ENCODE measurements around the gene MRPS15.

Gene MRPS15

DNA sequence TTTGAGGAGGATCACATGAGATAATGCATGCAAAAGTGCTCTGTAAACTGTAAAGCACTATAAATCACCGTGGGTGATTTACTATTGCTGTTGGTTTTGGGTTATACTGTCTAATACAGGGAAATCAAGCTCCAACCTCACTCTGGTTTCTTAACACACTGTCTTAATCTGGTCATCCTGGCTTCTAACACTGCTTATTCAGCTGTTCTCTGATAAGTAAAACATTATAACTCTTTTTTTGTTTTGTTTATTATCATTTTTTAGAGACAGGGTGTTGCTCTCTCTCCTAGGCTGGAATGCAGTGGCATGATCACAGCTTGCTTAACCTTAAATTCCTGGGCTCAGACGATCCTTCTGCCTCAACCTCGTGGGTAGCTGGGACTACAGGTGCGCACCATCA lies 44.6 kb downstream of the MRPS15 start:
- no peak for DNase-seq (ENCODE audit: low read depth)

DNA sequence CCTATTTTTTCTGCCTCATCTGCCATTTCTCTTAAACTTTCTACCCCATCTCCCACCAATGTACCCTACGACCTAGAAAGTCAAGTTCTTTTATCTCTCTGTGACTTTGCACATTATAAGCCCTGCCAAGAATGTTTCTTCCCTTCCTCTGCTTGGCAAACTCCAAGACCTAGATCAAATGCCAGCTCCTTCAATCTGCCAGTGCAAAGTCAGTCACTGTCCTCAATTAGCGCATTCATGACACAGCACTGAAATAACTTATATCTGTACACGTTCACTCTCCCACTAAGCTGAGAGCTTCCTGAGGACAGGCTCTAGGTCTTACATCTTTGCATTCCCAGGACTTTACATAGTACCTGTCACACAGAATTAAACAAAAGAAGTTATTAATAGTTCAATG lies 45.0 kb downstream of the MRPS15 start:
- no peak for DNase-seq (ENCODE audit: low read depth)

DNA sequence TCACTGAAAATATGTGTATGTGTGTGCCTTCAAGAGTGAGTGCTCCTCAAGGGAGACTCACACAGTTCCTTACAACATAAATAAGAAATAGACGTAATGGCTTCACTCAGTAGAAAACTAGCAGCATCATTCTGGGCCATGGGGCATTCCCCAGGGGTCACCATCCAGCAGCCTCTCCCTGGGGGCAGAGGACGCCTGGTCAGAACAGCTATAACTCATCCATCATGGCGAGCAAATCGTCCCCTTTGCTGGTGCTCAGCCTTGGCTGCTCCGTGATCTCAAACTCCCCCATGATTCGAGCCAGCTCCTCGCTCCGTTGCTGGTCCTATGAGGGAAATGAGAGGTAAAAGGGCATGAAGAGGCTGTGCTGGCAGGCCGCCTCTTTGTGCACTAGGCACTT lies 46.3 kb downstream of the MRPS15 start:
- no peak for DNase-seq (ENCODE audit: low read depth)

DNA sequence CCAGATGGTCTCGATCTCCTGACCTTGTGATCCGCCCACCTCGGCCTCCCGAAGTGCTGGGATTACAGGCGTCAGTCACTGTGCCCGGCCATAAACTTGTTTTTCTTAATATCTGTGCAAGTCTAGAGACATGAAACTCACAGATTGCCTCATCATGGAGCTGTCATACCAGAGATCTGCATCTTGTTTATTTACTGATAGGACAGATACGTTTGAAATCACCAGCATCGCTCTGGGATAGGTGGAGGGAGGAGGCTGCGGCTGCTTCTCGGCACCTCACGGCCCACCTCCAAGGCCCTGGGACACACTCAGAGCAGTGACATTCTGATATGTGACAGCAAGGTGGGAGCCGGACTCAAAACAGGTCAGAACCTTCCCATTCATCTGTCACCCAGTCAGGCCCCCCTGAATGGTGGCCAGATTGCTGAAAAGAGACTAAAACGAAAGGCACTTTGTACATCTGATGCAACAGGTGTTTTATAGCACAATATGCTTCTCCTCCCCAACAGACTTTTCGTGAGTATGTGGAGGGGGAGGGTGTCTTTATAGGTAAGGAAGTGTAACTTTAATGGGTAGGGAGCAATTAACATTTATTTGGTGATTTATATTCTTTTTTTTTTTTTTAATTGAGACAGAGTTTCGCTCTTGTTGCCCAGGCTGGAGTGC lies 48.4 kb downstream of the MRPS15 start:
- DNase-seq (ENCODE audit: low read depth), result no peak

DNA sequence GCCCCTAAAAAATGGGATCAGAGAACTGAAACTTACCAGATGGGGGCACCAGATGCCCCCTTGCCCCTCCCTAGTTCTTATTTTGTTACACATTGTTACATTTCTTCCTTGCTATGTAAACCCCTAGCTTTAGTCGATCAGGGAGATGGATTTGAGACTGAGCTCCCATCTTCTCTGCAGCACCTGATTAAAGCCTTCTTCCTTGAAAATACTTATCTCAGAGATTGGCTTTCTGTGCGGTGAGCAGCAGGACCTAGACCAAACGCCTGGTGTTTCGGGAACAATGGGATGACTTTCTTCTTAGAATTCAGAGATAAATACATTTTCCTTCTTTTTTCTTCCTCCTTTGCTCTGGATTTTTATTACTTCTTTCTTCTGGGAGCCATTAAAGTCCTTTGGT lies 49.8 kb downstream of the MRPS15 start:
- DNase-seq (ENCODE audit: low read depth), result no peak

DNA sequence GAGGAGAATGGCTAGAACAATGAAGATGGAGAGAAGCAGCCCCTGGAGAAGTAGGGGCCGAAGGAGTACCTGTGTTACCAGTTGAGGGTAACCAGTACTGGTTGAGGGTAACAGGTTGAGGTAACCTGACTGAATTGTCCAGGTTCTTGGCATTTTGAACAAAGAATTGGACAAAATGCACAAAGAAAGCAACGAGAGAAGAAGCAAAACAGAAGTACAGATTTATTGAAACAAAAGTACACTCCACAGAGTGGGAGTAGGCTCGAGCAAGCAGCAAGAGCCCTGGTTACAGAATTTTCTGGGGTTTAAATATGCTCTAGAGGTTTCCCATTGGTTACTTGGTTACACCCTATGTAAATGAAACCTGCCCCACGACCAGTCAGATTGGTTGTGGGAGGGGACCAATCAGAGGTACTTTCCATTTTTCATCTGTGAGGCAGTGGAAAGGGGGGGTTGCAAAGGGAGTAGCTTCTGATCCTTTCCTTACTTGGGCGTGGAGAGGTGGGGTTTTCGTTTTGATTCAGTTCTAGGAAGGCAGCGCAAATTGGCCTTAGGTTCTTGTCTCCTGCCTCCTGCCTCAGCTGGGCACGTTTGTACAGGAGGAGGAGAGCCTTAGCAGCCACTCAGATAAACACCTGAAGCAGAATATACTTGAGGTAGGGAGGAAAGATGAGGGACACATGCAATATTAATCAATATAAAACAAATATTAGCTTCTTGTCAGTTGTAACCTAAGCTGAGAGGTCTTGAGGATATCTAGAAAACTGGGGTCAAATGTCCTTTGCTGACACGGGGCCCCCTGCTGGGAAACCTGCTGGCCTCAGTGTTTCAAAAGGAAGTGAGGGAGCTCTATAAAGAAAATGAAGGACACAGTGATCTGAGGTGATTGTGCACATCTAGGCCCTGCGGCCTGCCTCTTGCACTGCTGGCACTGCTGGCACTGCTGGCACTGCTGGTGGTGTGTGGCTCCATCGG lies 52.2 kb downstream of the MRPS15 start:
- DNase-seq (ENCODE audit: low read depth), result no peak

DNA sequence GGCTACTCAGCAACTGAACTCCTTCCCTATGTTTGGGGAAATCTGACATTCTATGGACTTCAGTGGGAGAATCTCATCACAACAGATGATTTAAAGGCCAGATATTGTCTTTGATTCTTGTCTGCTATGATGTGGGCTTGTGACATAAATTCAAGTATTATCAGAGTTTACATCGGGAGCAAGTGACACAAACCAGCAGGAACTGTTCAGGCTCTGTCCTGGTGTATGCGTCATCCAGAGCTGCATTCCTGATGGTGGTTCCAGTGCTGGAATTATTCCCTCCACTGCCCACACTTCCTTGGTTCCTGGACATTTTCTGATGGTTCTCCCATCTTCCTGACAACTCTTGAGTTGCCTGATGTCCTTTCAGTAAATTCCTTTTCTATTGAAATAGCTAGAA lies 55.7 kb downstream of the MRPS15 start:
- DNase-seq (ENCODE audit: low read depth), result no peak

DNA sequence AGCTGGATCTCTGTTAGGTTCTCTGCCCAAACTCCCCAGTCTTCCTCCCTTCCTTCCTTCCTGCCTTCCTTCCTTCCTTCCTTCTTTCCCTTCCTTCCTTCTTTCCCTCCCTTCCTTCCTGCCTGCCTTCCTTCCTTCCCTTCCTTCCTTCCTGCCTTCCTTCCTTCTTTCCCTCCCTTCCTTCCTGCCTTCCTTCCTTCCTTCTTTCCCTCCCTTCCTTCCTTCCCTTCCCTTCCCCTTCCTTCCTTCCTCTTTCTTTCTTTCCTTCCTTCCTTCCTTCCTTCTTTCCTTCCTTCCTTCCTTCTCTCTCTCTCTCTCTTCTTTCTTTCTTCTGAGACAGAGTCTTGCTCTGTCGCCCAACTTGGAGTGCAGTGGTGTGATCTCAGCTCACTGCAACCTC lies 57.7 kb downstream of the MRPS15 start:
- no peak for DNase-seq (ENCODE audit: low read depth)

Data from GM04504 (cell line).